Endothelial cell of umbilical vein (primary cell): ENCODE measurements around the gene STARD3NL. TPM values are rescaled to one million over a fixed set of nuclear protein-coding genes. Genes with fewer than 3 reads are reported as not detected.

Experiments
- BruUV-seq: library from RNA; stranded (reverse); fragments of 400-500 nt; replicated peaks from 2 replicates; lab custom pipeline; 2021; lab: Mats Ljungman, UMichigan
- CTCF ChIA-PET: fragments of 300-600, 350-600 bp; sonication (Branson Sonifier 250); formaldehyde crosslinking; loops from one replicate; lab custom pipeline; 2021; ENCODE audit warnings: antibody characterized with exemption, inconsistent platforms; lab: Charles Lee
- POLR2A ChIA-PET: fragments of 300-600, 350-600 bp; sonication (Branson Sonifier 250); formaldehyde crosslinking; loops from one replicate; lab custom pipeline; 2021; ENCODE audit warnings: antibody characterized with exemption, inconsistent platforms; lab: Charles Lee
- DNase-seq: peaks from one replicate; pipeline ENCODE4 v3.0.0-alpha.2; 2011; ENCODE audit warnings: low read depth, low spot score
- FAIRE-seq: peaks from 2 replicates; lab custom pipeline; 2011; peaks lifted over from hg19 to GRCh38; lab: Jason Lieb, UNC
- H2AFZ ChIP-seq: 2 replicates; pipeline ENCODE4 v1.6.0; 2012; ENCODE audit warnings: low read depth, low read length, control low read depth, inconsistent platforms
- H3K27ac ChIP-seq: 2 replicates; pipeline ENCODE4 v1.5.1; 2011; ENCODE audit warnings: low read depth, mild to moderate bottlenecking, control low read depth, low read length, moderate library complexity; ENCODE audit not compliant: insufficient read depth
- H3K27me3 ChIP-seq, 2 experiments: 2 replicates each; pipeline versions ENCODE4 v1.6.0 to v1.6.1; 2011; ENCODE audit warnings: low read length in 2 of 2, mixed read lengths in 1 of 2; ENCODE audit not compliant: control insufficient read depth in 2 of 2, insufficient read depth in 2 of 2
- H3K36me3 ChIP-seq, 2 experiments: 2 replicates in 1 of 2; 3 replicates in 1 of 2; pipeline ENCODE4 v1.5.1; 2011; ENCODE audit warnings: low read length in 2 of 2, mild to moderate bottlenecking in 1 of 2, moderate library complexity in 1 of 2; ENCODE audit not compliant: control insufficient read depth in 2 of 2, insufficient read depth in 2 of 2; ENCODE audit errors: extremely low read depth in 1 of 2
- H3K4me1 ChIP-seq: 3 replicates; pipeline ENCODE4 v1.5.1; 2011; ENCODE audit warnings: mild to moderate bottlenecking, low read length; ENCODE audit not compliant: control insufficient read depth, insufficient read depth; ENCODE audit errors: extremely low read depth
- H3K4me2 ChIP-seq: 2 replicates; pipeline ENCODE4 v1.6.1; 2011; ENCODE audit warnings: low read length, control low read depth, mixed read lengths; ENCODE audit not compliant: insufficient read depth
- H3K4me3 ChIP-seq, 3 experiments: fragments of 200-600 bp in 1 of 3; sonication (generic), shearing (Covaris generic) in 1 of 3; replicated peaks in 1 of 3; 2 replicates each; pipeline ENCODE4 v1.5.1; 2011 to 2016; ENCODE audit warnings: control low read depth in 3 of 3, low read length in 3 of 3, mild to moderate bottlenecking in 2 of 3, inconsistent platforms in 1 of 3, low read depth in 1 of 3, moderate library complexity in 1 of 3; ENCODE audit not compliant: insufficient read depth in 1 of 3
- H3K79me2 ChIP-seq: 2 replicates; pipeline ENCODE4 v1.6.0; 2012; ENCODE audit warnings: low read length, inconsistent platforms; ENCODE audit not compliant: control insufficient read depth, insufficient read depth
- H3K9ac ChIP-seq: replicated peaks from 2 replicates; pipeline ENCODE3; 2011; ENCODE audit warnings: low read length, control low read depth; ENCODE audit not compliant: insufficient read depth; ENCODE audit errors: extremely low read depth
- H3K9me1 ChIP-seq: replicated peaks from 3 replicates; pipeline ENCODE4 v1.6.0; 2011; ENCODE audit warnings: mild to moderate bottlenecking, low read length; ENCODE audit not compliant: control insufficient read depth, insufficient read depth; ENCODE audit errors: extremely low read depth
- H3K9me3 ChIP-seq: replicated peaks from 2 replicates; pipeline ENCODE4 v1.5.1; 2012; ENCODE audit warnings: low read length, inconsistent platforms; ENCODE audit not compliant: control insufficient read depth, insufficient read depth
- H4K20me1 ChIP-seq: replicated peaks from 2 replicates; pipeline ENCODE3; 2011; ENCODE audit warnings: mild to moderate bottlenecking, low read length; ENCODE audit not compliant: control insufficient read depth, insufficient read depth; ENCODE audit errors: extremely low read depth
- CTCF ChIP-seq, 2 donors: IDR thresholded peaks; 1 replicate in 1 of 2; 2 replicates in 1 of 2; pipeline ENCODE4 v1.5.1; 2011; ENCODE audit warnings: low read length in 2 of 2, mild to moderate bottlenecking in 2 of 2, moderate library complexity in 2 of 2, control low read depth in 1 of 2, inconsistent platforms in 1 of 2, low read depth in 1 of 2; ENCODE audit not compliant: insufficient read depth in 1 of 2; ENCODE audit errors: extremely low read depth in 1 of 2
- EZH2 ChIP-seq: IDR thresholded peaks from 2 replicates; pipeline ENCODE4 v1.6.1; 2012; ENCODE audit warnings: borderline replicate concordance, low read depth, mild to moderate bottlenecking, moderate library complexity, low read length, inconsistent platforms; ENCODE audit not compliant: severe bottlenecking
- FOS ChIP-seq: IDR thresholded peaks from 2 replicates; pipeline ENCODE4 v1.6.1; 2011; ENCODE audit warnings: mild to moderate bottlenecking, low read length, moderate library complexity, borderline replicate concordance; ENCODE audit not compliant: insufficient read depth
- JUN ChIP-seq: IDR thresholded peaks from 2 replicates; pipeline ENCODE4 v1.6.1; 2011; ENCODE audit warnings: borderline replicate concordance, low read depth; ENCODE audit not compliant: insufficient read length, insufficient read depth
- POLR2A ChIP-seq: IDR thresholded peaks from 2 replicates; pipeline ENCODE4 v1.6.1; 2012; ENCODE audit warnings: low read depth, mild to moderate bottlenecking, control low read depth, low read length
- POLR2AphosphoS5 ChIP-seq: IDR thresholded peaks from 2 replicates; pipeline ENCODE4 v1.6.1; 2012; ENCODE audit warnings: low read depth, mild to moderate bottlenecking, control low read depth, low read length, moderate library complexity; ENCODE audit not compliant: insufficient read depth
- dilution Hi-C: fragments of 300-500 bp; cut with MboI; formaldehyde crosslinking; loops from one replicate; pipeline ENCODE4 v1.15.0; 2019; ENCODE audit warnings: low sequenced_read_pairs; ENCODE audit not compliant: extremely low pct_ligation_motif_present
- intact Hi-C: fragments of 100-400 bp; cut with micrococcal nuclease; formaldehyde crosslinking; loops from one replicate; pipeline ENCODE4 v1.10.0; 2022
- polyA plus RNA-seq, 4 experiments: library from polyadenylated mRNA; depleted of rRNA in 3 of 4; stranded (reverse) in 3 of 4; unstranded in 1 of 4; fragments of >200 nt; gene quantifications; 2 replicates each; pipeline versions ENCODE4 v1.2.1 to v1.2.3, GENCODE V29; 2011 to 2012; ENCODE audit warnings: missing spikeins in 1 of 4
- total RNA-seq: library from RNA; stranded (reverse); gene quantifications from 2 replicates; pipeline ENCODE4 v1.2.3, GENCODE V29; 2021

STARD3NL gene
- total and polyA plus RNA-seq, 2 donors (not counting 3 experiments of a cell fraction or from before 2014, with no cell fraction given), result 52.8 to 73.6 TPM

DNA sequence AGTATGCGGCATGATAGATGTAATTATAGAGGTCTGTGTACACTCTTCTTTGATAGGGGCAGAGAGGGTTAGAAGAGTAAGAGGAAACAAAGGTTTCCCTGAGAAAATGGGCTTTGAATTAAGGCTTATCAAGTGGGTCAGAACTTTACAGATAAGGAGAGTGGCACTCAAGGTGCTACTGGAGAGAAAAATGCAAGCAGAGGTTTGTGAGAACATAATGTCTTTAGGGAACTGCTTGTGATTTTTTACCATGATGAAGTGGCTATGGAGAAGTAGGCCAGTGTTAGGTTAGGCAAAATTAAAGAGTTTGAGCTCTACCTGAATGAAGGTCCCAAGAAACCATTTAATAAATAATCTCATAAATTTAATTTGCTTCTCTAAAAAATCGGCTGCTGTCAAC is 14.3 kb downstream of the STARD3NL start:
- ChIA-PET CTCF (interaction anchor here (1.4 to 3.0 kb wide), 3 partner anchors 14 to 30 kb away, joined by 4 to 9 read pairs (median 5); partner anchors contain the start of gene STARD3NL), POLR2A (no interaction called here)
- Histone ChIP-seq H4K20me1 (peaks cover 9% of the 10 kb centered on the region), H3K4me1 (peaks cover 22% of the 10 kb centered on the region), H3K4me2 (no peak overlapping the region), H3K36me3 (no peaks in the 10 kb centered on the region), H3K9me1 (no peaks in the 10 kb centered on the region), H3K79me2 (peaks cover 84% of the 10 kb centered on the region), H3K4me3 (no peak overlapping the region), H3K9ac (no peak overlapping the region), H3K9me3 (no peaks in the 10 kb centered on the region), H2AFZ (no peak overlapping the region), H3K27ac (no peak overlapping the region), H3K27me3 (no peaks in the 10 kb centered on the region)
- intact Hi-C loops, result no loop called here
- dilution Hi-C loops, result no loop called here
- DNase-seq (no peak), FAIRE-seq (no peak)
- BruUV-seq, result no TSS peak
- TF ChIP-seq CTCF (IDR thresholded peaks at IDR 0.05; ENCODE audit: extremely low read depth in 1 of 2, insufficient read depth in 1 of 2, low read depth in 1 of 2, low read length in 2 of 2), result no peak
- no peak for TF ChIP-seq JUN
- no peak for TF ChIP-seq POLR2AphosphoS5
- no peak for TF ChIP-seq POLR2A
- no peak for TF ChIP-seq EZH2
- no peak for TF ChIP-seq FOS
